Measurements from ENCODE around the gene PSKH1. TPM values are rescaled to one million over a fixed set of nuclear protein-coding genes. Genes with fewer than 3 reads are reported as not detected.
A peak's percentile ranks its signal among the peaks of the same experiment; 100 is the strongest.

The PSKH1 gene
- total and polyA plus RNA-seq, 2 donors: 8.8 to 12.6 TPM

GRCh38 chr16:67880584-67880983, 12.5 kb upstream of the PSKH1 start:
- peaks cover 97 to 99% of the 10 kb centered on the region in 2 donors for H3K36me3 ChIP-seq (ENCODE audit: control insufficient read depth in 2 of 2, insufficient read depth in 2 of 2, low read length in 1 of 2)
- H3K9me3 ChIP-seq (ENCODE audit: control insufficient read depth in 2 of 2, insufficient read depth in 1 of 2, low read length in 1 of 2): peaks cover 0 to 9% of the 10 kb centered on the region in 2 donors
- H3K4me1 ChIP-seq (ENCODE audit: control insufficient read depth in 2 of 2, insufficient read depth in 2 of 2, low read length in 2 of 2): no peaks in the 10 kb centered on the region
- 98% methylated on average over 13 of the region's 13 CpGs for WGBS
- DNase-seq (ENCODE audit: low read depth in 6 of 9, low spot score in 9 of 9): no peak
- no peaks in the 10 kb centered on the region for H3K27me3 ChIP-seq (ENCODE audit: control insufficient read depth in 2 of 2, insufficient read depth in 1 of 2, low read length in 1 of 2)
- H3K4me3 ChIP-seq (ENCODE audit: low read length in 2 of 2): no peak overlapping the region
- no peak overlapping the region for H3K27ac ChIP-seq (ENCODE audit: low read depth in 1 of 2, low read length in 1 of 2)

DNA sequence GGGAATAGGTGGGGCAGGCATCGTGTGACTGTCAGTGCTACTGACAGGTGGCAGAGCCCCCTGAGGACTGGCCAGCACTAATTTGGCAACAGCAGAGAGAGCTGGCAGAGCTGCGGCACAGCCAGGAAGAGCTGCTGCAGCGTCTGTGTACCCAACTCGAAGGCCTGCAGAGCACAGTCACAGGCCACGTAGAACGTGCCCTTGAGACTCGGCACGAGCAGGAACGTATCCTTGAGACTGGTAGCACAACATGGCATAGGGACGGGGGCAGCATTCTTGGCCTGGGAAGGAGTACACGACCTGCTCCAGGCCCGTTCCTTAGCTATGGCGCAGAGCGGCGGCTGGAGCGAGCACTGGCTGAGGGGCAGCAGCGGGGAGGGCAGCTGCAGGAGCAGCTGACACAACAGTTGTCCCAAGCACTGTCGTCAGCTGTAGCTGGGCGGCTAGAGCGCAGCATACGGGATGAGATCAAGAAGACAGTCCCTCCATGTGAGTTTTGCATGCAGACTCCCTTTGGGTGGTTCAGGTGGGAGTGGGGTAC, 11.4 kb upstream of the PSKH1 start:
- Histone ChIP-seq H3K4me1 (ENCODE audit: control insufficient read depth in 2 of 2, insufficient read depth in 2 of 2, low read length in 2 of 2) (no peaks in the 10 kb centered on the region), H3K27ac (ENCODE audit: low read depth in 1 of 2, low read length in 1 of 2) (no peak overlapping the region), H3K4me3 (ENCODE audit: low read length in 2 of 2) (no peak overlapping the region), H3K36me3 (ENCODE audit: control insufficient read depth in 2 of 2, insufficient read depth in 2 of 2, low read length in 1 of 2) (peaks cover 98 to 100% of the 10 kb centered on the region in 2 donors), H3K9me3 (ENCODE audit: control insufficient read depth in 2 of 2, insufficient read depth in 1 of 2, low read length in 1 of 2) (peaks cover 0 to 9% of the 10 kb centered on the region in 2 donors), H3K27me3 (ENCODE audit: control insufficient read depth in 2 of 2, insufficient read depth in 1 of 2, low read length in 1 of 2) (no peaks in the 10 kb centered on the region)
- WGBS: 98% methylated on average over 21 of the region's 21 CpGs
- no peak for DNase-seq (ENCODE audit: low read depth in 6 of 9, low spot score in 9 of 9)

- H3K27me3 ChIP-seq (ENCODE audit: control insufficient read depth in 2 of 2, insufficient read depth in 1 of 2, low read length in 1 of 2): no peaks in the 10 kb centered on the region
- WGBS: 96% methylated on average over 18 of the region's 18 CpGs
- H3K9me3 ChIP-seq (ENCODE audit: control insufficient read depth in 2 of 2, insufficient read depth in 1 of 2, low read length in 1 of 2): peaks cover 0 to 7% of the 10 kb centered on the region in 2 donors
- H3K4me3 ChIP-seq (ENCODE audit: low read length in 2 of 2): no peak overlapping the region
- DNase-seq (ENCODE audit: low read depth in 6 of 9, low spot score in 9 of 9): no peak
- H3K27ac ChIP-seq (ENCODE audit: low read depth in 1 of 2, low read length in 1 of 2): no peak overlapping the region
- no peaks in the 10 kb centered on the region for H3K4me1 ChIP-seq (ENCODE audit: control insufficient read depth in 2 of 2, insufficient read depth in 2 of 2, low read length in 2 of 2)
- H3K36me3 ChIP-seq (ENCODE audit: control insufficient read depth in 2 of 2, insufficient read depth in 2 of 2, low read length in 1 of 2): peaks cover 92 to 94% of the 10 kb centered on the region in 2 donors
Observed at GRCh38 chr16:67882374-67883145, 10.5 kb upstream of the PSKH1 start.

DNA sequence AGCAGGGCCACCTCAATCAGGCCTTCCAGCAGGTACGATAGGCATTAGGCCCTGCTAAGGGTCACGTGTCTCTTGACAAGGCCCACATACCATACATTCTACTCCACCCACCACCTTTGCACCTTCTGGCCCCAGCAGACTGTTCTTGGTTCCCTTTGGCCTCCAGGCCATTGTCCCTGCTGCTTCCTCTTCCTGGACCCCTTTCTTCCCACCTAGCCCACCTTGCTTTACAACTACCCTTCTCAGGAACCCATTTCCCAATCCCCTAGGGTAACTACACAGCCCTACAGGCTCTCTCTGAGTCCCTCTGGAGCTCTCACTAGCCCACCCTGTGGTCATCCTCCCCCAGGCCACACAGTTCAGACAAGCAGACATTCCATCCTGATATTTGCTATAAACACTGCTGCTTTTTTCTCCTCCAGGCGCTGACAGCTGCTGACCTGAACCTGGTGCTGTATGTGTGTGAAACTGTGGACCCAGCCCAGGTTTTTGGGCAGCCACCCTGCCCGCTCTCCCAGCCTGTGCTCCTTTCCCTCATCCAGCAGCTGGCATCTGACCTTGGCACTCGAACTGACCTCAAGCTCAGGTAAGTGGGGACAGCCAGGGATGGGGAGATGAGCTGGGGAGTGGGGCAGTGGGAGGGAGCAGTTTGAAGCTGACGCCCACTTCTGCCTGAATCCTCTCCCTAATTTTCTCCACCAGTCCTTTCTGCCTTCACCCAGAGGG, 9.7 kb upstream of the PSKH1 start:
- Histone ChIP-seq H3K36me3 (ENCODE audit: control insufficient read depth in 2 of 2, insufficient read depth in 2 of 2, low read length in 1 of 2) (peaks cover 85 to 86% of the 10 kb centered on the region in 2 donors), H3K27ac (ENCODE audit: low read depth in 1 of 2, low read length in 1 of 2) (no peak overlapping the region), H3K4me3 (ENCODE audit: low read length in 2 of 2) (no peak overlapping the region), H3K4me1 (ENCODE audit: control insufficient read depth in 2 of 2, insufficient read depth in 2 of 2, low read length in 2 of 2) (no peaks in the 10 kb centered on the region), H3K27me3 (ENCODE audit: control insufficient read depth in 2 of 2, insufficient read depth in 1 of 2, low read length in 1 of 2) (no peaks in the 10 kb centered on the region), H3K9me3 (ENCODE audit: control insufficient read depth in 2 of 2, insufficient read depth in 1 of 2, low read length in 1 of 2) (peaks cover 0 to 5% of the 10 kb centered on the region in 2 donors)
- 92% methylated on average over 6 of the region's 6 CpGs for whole genome bisulfite sequencing
- DNase-seq (ENCODE audit: low read depth in 6 of 9, low spot score in 9 of 9): no peak

GRCh38 chr16:67883872-67884261, 9.2 kb upstream of the PSKH1 start:
- Histone ChIP-seq H3K27me3 (ENCODE audit: control insufficient read depth in 2 of 2, insufficient read depth in 1 of 2, low read length in 1 of 2) (no peaks in the 10 kb centered on the region), H3K9me3 (ENCODE audit: control insufficient read depth in 2 of 2, insufficient read depth in 1 of 2, low read length in 1 of 2) (peaks cover 0 to 5% of the 10 kb centered on the region in 2 donors), H3K4me3 (ENCODE audit: low read length in 2 of 2) (no peak overlapping the region), H3K36me3 (ENCODE audit: control insufficient read depth in 2 of 2, insufficient read depth in 2 of 2, low read length in 1 of 2) (peaks cover 79 to 81% of the 10 kb centered on the region in 2 donors), H3K4me1 (ENCODE audit: control insufficient read depth in 2 of 2, insufficient read depth in 2 of 2, low read length in 2 of 2) (no peaks in the 10 kb centered on the region), H3K27ac (ENCODE audit: low read depth in 1 of 2, low read length in 1 of 2) (no peak overlapping the region)
- WGBS: 72% methylated on average over 11 of the region's 11 CpGs
- peak in 3 of 9 donors; percentile 59 to 73 (median 66) for DNase-seq (ENCODE audit: low read depth in 6 of 9, low spot score in 9 of 9)

DNA sequence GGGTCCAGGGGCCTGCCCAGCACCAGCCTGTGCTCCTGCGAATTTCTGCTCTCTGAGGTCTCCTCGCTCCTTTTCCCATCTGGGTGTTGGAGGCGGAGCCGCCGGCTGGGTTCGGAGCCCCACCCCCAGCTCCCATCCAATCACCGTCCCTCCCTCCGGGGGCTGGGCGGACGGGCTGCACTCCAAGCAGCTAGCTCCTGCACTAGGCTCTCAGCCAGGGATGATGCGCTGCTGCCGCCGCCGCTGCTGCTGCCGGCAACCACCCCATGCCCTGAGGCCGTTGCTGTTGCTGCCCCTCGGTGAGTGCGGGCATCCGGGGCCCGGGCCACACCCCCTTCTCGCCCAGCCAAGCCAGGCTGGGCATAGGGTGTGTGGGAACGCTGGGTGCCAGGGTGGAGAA, 8.4 kb upstream of the PSKH1 start, which contains the start of gene NRN1L:
TSS of gene NRN1L (plus strand) at position 202 of the 400 bp plus-strand sequence. CDS start at position 221, 19 bp downstream.
- no peaks in the 10 kb centered on the region for H3K4me1 ChIP-seq (ENCODE audit: control insufficient read depth in 2 of 2, insufficient read depth in 2 of 2, low read length in 2 of 2)
- H3K36me3 ChIP-seq (ENCODE audit: control insufficient read depth in 2 of 2, insufficient read depth in 2 of 2, low read length in 1 of 2): peaks cover 71 to 72% of the 10 kb centered on the region in 2 donors
- H3K4me3 ChIP-seq (ENCODE audit: low read length in 2 of 2): no peak within 1 kb of the TSS
- no peak for DNase-seq (ENCODE audit: low read depth in 6 of 9, low spot score in 9 of 9)
- no peaks in the 10 kb centered on the region for H3K27me3 ChIP-seq (ENCODE audit: control insufficient read depth in 2 of 2, insufficient read depth in 1 of 2, low read length in 1 of 2)
- H3K27ac ChIP-seq (ENCODE audit: low read depth in 1 of 2, low read length in 1 of 2): no peak within 1 kb of the TSS
- peaks cover 0 to 1% of the 10 kb centered on the region in 2 donors for H3K9me3 ChIP-seq (ENCODE audit: control insufficient read depth in 2 of 2, insufficient read depth in 1 of 2, low read length in 1 of 2)
- WGBS: 90% methylated on average over 22 of the region's 22 CpGs

DNA sequence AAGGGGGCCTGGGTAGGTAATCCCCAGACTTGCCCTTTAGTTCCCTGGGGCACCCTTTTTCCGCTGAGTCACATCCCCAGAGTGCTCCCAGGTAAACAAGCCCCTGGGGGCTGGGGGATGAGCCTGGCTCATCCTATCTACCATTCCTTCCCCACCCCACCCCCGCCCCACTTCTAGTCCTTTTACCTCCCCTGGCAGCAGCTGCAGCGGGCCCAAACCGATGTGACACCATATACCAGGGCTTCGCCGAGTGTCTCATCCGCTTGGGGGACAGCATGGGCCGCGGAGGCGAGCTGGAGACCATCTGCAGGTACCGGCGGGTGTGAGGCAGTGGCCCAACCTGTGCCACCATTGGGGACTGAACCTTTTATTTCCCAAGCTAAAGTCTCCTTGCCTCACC, 7.5 kb upstream of the PSKH1 start:
- 97% methylated on average over 12 of the region's 12 CpGs for WGBS
- DNase-seq (ENCODE audit: low read depth in 6 of 9, low spot score in 9 of 9): no peak
- Histone ChIP-seq H3K36me3 (ENCODE audit: control insufficient read depth in 2 of 2, insufficient read depth in 2 of 2, low read length in 1 of 2) (peaks cover 62 to 64% of the 10 kb centered on the region in 2 donors), H3K4me1 (ENCODE audit: control insufficient read depth in 2 of 2, insufficient read depth in 2 of 2, low read length in 2 of 2) (no peaks in the 10 kb centered on the region), H3K9me3 (ENCODE audit: control insufficient read depth in 2 of 2, insufficient read depth in 1 of 2, low read length in 1 of 2) (no peaks in the 10 kb centered on the region), H3K27me3 (ENCODE audit: control insufficient read depth in 2 of 2, insufficient read depth in 1 of 2, low read length in 1 of 2) (no peaks in the 10 kb centered on the region), H3K27ac (ENCODE audit: low read depth in 1 of 2, low read length in 1 of 2) (no peak overlapping the region), H3K4me3 (ENCODE audit: low read length in 2 of 2) (no peak overlapping the region)

DNA sequence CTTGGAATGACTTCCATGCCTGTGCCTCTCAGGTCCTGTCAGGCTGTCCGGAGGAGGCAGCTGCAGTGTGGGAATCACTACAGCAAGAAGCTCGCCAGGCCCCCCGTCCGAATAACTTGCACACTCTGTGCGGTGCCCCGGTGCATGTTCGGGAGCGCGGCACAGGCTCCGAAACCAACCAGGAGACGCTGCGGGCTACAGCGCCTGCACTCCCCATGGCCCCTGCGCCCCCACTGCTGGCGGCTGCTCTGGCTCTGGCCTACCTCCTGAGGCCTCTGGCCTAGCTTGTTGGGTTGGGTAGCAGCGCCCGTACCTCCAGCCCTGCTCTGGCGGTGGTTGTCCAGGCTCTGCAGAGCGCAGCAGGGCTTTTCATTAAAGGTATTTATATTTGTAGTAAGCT, 7.1 kb upstream of the PSKH1 start:
- Histone ChIP-seq H3K4me3 (ENCODE audit: low read length in 2 of 2) (no peak overlapping the region), H3K36me3 (ENCODE audit: control insufficient read depth in 2 of 2, insufficient read depth in 2 of 2, low read length in 1 of 2) (peaks cover 58 to 59% of the 10 kb centered on the region in 2 donors), H3K9me3 (ENCODE audit: control insufficient read depth in 2 of 2, insufficient read depth in 1 of 2, low read length in 1 of 2) (no peaks in the 10 kb centered on the region), H3K27me3 (ENCODE audit: control insufficient read depth in 2 of 2, insufficient read depth in 1 of 2, low read length in 1 of 2) (no peaks in the 10 kb centered on the region), H3K4me1 (ENCODE audit: control insufficient read depth in 2 of 2, insufficient read depth in 2 of 2, low read length in 2 of 2) (no peaks in the 10 kb centered on the region), H3K27ac (ENCODE audit: low read depth in 1 of 2, low read length in 1 of 2) (no peak overlapping the region)
- 99% methylated on average over 19 of the region's 19 CpGs for WGBS
- DNase-seq (ENCODE audit: low read depth in 6 of 9, low spot score in 9 of 9): no peak

DNA sequence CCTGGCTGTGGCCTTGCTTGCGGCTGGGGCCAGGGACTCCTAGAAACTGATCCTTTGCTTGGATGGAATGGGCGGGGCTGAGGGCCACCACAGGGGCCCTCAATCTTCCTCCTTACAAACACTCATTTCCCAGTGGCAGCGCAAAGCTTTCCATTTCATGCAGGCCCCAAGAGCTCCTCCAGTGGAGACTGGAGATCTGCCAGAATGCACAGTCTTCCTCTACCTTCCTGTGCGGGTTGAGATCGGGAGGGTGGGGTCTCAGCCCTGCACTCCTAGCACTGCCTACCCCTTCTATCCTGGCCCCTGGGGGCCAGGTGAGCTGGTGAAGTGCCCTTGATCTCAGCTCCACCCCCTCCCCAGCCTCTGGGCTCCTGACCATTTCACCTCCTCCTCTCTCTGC, 6.7 kb upstream of the PSKH1 start:
- Histone ChIP-seq H3K4me3 (ENCODE audit: low read length in 2 of 2) (no peak overlapping the region), H3K36me3 (ENCODE audit: control insufficient read depth in 2 of 2, insufficient read depth in 2 of 2, low read length in 1 of 2) (peaks cover 54 to 55% of the 10 kb centered on the region in 2 donors), H3K9me3 (ENCODE audit: control insufficient read depth in 2 of 2, insufficient read depth in 1 of 2, low read length in 1 of 2) (no peaks in the 10 kb centered on the region), H3K4me1 (ENCODE audit: control insufficient read depth in 2 of 2, insufficient read depth in 2 of 2, low read length in 2 of 2) (no peaks in the 10 kb centered on the region), H3K27me3 (ENCODE audit: control insufficient read depth in 2 of 2, insufficient read depth in 1 of 2, low read length in 1 of 2) (no peaks in the 10 kb centered on the region), H3K27ac (ENCODE audit: low read depth in 1 of 2, low read length in 1 of 2) (peak overlapping the region in 1 of 2 donors; percentile 8)
- DNase-seq (ENCODE audit: low read depth in 6 of 9, low spot score in 9 of 9): no peak
- 97% methylated on average over 5 of the region's 5 CpGs for WGBS

Data from thymus (tissue), 11 donors.